Neural progenitor cell (in vitro differentiated cells): Measurements from ENCODE around the gene FMNL2.

Source experiments
- CTCF ChIP-seq: fragments of 200-600 bp; sonication (generic); IDR thresholded peaks from 2 replicates; pipeline ENCODE4 v1.5.1; 2017; ENCODE audit warnings: antibody characterized with exemption, mild to moderate bottlenecking
- EZH2 ChIP-seq: fragments of 200-600 bp; sonication (generic); IDR thresholded peaks from 2 replicates; pipeline ENCODE4 v1.6.1; 2017; ENCODE audit warnings: antibody characterized with exemption, mild to moderate bottlenecking, moderate library complexity
- EZH2phosphoT487 ChIP-seq: fragments of 200-600 bp; sonication (generic); IDR thresholded peaks from 2 replicates; pipeline ENCODE4 v1.6.1; 2017; ENCODE audit warnings: antibody characterized with exemption

DNA sequence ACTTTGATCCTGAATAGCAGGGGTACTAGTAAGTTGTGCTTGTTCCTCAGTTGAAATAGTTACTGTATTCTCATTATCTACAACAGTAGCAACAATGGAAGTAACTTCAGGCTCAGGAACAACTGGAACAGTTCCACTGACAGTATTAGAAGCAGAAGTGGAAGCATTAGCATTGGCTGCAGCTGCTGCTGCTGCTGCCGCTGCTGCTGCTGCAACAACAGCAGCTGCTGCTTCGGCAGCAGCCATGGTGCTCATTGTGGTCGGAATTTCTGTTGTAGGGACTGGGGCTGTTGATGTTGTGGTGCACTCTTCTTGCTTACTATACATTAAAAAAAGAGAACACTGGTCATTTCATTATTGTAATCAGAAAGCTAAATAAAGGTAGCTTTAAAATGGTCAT, 341.5 kb downstream of the FMNL2 start:
- no peak for TF ChIP-seq EZH2phosphoT487
- TF ChIP-seq EZH2 = no peak
- TF ChIP-seq CTCF = no peak
